PC-3 (cell line): ENCODE results near the gene MTG1. TPM values are rescaled to one million over a fixed set of nuclear protein-coding genes. Genes with fewer than 3 reads are reported as not detected.

ENCODE experiments used
- ATAC-seq: fragments of 200-7000 bp; cut with Tn5 transposase; 2 replicates; pipeline ENCODE4 v1.9.1; 2020; ENCODE audit warnings: mild to moderate bottlenecking, moderate library complexity
- BruUV-seq: library from RNA; stranded (reverse); fragments of 400-500 nt; replicated peaks from 2 replicates; lab custom pipeline; 2021; lab: Mats Ljungman, UMichigan
- CTCF ChIA-PET: fragments of 300-600 bp; sonication (Branson Sonifier 250); formaldehyde crosslinking; loops from one replicate; lab custom pipeline; 2022; ENCODE audit warnings: antibody characterized with exemption; lab: Charles Lee
- POLR2A ChIA-PET: fragments of 300-600 bp; sonication (Branson Sonifier 250); formaldehyde crosslinking; loops from one replicate; lab custom pipeline; 2022; ENCODE audit warnings: antibody characterized with exemption; ENCODE audit not compliant: unreplicated experiment; lab: Charles Lee
- DNase-seq: peaks from one replicate; pipeline ENCODE4 v3.0.0-alpha.2; 2015
- H2AFZ ChIP-seq: fragments of 300-600 bp; sonication (generic); 2 replicates; pipeline ENCODE4 v1.6.0; 2016; ENCODE audit warnings: antibody characterized with exemption, low read length
- H3F3A ChIP-seq: fragments of 300-600 bp; sonication (generic); one replicate; pipeline ENCODE4 v1.6.0; 2017; ENCODE audit warnings: antibody characterized with exemption, low read length, control low read depth, mild to moderate bottlenecking; ENCODE audit not compliant: unreplicated experiment
- H3K27ac ChIP-seq: fragments of 300-600 bp; sonication (generic); 2 replicates; pipeline ENCODE4 v1.5.1; 2016; ENCODE audit warnings: mild to moderate bottlenecking, low read length
- H3K27me3 ChIP-seq: fragments of 300-600 bp; sonication (generic); 2 replicates; pipeline ENCODE4 v1.6.1; 2016; ENCODE audit warnings: low read length, mixed read lengths
- H3K36me3 ChIP-seq: fragments of 300-600 bp; sonication (generic); 2 replicates; pipeline ENCODE4 v1.6.1; 2016; ENCODE audit warnings: low read depth, mixed run types, low read length, mixed read lengths
- H3K4me1 ChIP-seq: fragments of 300-600 bp; sonication (generic); 2 replicates; pipeline ENCODE4 v1.5.1; 2016; ENCODE audit warnings: low read length; ENCODE audit not compliant: insufficient read depth
- H3K4me2 ChIP-seq: fragments of 300-600 bp; sonication (generic); 2 replicates; pipeline ENCODE4 v1.6.0; 2016; ENCODE audit warnings: low read length
- H3K4me3 ChIP-seq: fragments of 300-600 bp; sonication (generic); 2 replicates; pipeline ENCODE4 v1.5.1; 2016; ENCODE audit warnings: mild to moderate bottlenecking, low read length, mixed read lengths
- H3K79me2 ChIP-seq: fragments of 300-600 bp; sonication (generic); 2 replicates; pipeline ENCODE4 v1.6.1; 2017; ENCODE audit warnings: low read length, mixed read lengths
- H3K9ac ChIP-seq: fragments of 300-600 bp; sonication (generic); 2 replicates; pipeline ENCODE4 v1.6.0; 2016; ENCODE audit warnings: mild to moderate bottlenecking, low read length
- H3K9me2 ChIP-seq: fragments of 300-600 bp; sonication (generic); replicated peaks from 2 replicates; pipeline ENCODE4 v1.6.1; 2016; ENCODE audit warnings: mixed run types, low read length, mixed read lengths
- H3K9me3 ChIP-seq: fragments of 300-600 bp; sonication (generic); 2 replicates; pipeline ENCODE4 v1.6.1; 2016; ENCODE audit warnings: low read length, mixed read lengths
- H4K20me1 ChIP-seq: fragments of 300-600 bp; sonication (generic); 2 replicates; pipeline ENCODE4 v1.6.1; 2016; ENCODE audit warnings: low read length, mixed read lengths
- CTCF ChIP-seq: fragments of 300-600 bp; sonication (generic); conservative IDR thresholded peaks from 2 replicates; pipeline ENCODE4 v1.5.1; 2017; ENCODE audit warnings: antibody characterized with exemption, low read depth, mild to moderate bottlenecking, low read length
- EZH2 ChIP-seq: fragments of 300-600 bp; sonication (generic); IDR thresholded peaks from one replicate; pipeline ENCODE4 v1.6.1; 2017; ENCODE audit warnings: antibody characterized with exemption, mild to moderate bottlenecking, low read length; ENCODE audit not compliant: unreplicated experiment
- EZH2phosphoT487 ChIP-seq: fragments of 300-600 bp; sonication (generic); IDR thresholded peaks from 2 replicates; pipeline ENCODE4 v1.6.1; 2018; ENCODE audit warnings: mild to moderate bottlenecking, antibody characterized with exemption, low read length, borderline replicate concordance
- intact Hi-C: fragments of 100-400 bp; cut with micrococcal nuclease; formaldehyde crosslinking; loops from 2 replicates; pipeline ENCODE4 v1.9.0; 2023
- total RNA-seq: library from RNA; depleted of rRNA; stranded (reverse); fragments of >200 nt; gene quantifications from 2 replicates; pipeline ENCODE4 v1.2.3, GENCODE V29; 2014

Gene MTG1
- total RNA-seq, 1 experiment from 2014 or later = 39.4 TPM

DNA sequence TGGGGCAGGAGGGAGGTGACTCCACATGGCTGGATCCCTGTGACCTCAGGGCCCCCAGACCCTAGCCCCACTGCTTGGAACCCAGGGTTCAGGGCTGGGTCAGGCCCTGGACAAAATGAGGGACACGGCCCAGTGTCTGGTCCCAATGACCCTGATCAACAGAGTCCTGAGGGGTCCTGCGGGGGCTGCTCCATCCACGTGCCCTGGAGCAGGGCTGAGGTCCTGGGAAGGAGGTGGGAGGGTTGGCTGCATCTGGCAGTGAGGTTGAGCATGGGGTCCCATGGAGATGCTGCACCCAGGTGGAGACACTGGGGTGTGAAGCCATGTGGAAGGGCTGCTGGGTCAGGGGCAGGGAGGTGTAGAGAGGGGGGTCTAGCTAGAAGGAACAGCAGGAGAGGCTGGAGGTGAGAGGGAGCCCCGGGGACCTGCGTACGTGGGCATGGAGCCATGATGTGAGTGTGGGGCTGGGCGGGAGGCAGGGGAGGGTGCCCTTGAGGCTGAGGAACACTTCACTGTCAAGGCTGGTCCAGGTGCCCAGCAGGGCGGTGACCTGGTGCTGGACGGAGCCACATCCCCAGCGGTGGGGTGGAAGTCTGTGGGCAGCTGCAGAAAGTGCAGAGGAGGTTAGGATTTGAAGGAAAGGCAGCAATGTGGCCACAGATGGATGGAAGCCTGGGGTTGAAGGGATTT is 60.4 kb downstream of the MTG1 start:
- POLR2A ChIA-PET = no interaction called here
- no peaks in the 10 kb centered on the region for H3K27me3 ChIP-seq
- no peak overlapping the region for H3K4me2 ChIP-seq
- no peak overlapping the region for H2AFZ ChIP-seq
- H3K27ac ChIP-seq = no peak overlapping the region
- H3F3A ChIP-seq = no peaks in the 10 kb centered on the region
- no peaks in the 10 kb centered on the region for H3K79me2 ChIP-seq
- H3K9me2 ChIP-seq = no peaks in the 10 kb centered on the region
- ATAC-seq (no peak), DNase-seq (no peak)
- H3K4me1 ChIP-seq = no peaks in the 10 kb centered on the region
- H3K9me3 ChIP-seq = no peaks in the 10 kb centered on the region
- no peaks in the 10 kb centered on the region for H4K20me1 ChIP-seq
- intact Hi-C loops = no loop called here
- CTCF ChIA-PET = no interaction called here
- H3K4me3 ChIP-seq = no peak overlapping the region
- BruUV-seq = no TSS peak
- no peaks in the 10 kb centered on the region for H3K36me3 ChIP-seq
- no peak overlapping the region for H3K9ac ChIP-seq
- no peak for TF ChIP-seq EZH2phosphoT487
- TF ChIP-seq EZH2 = no peak
- TF ChIP-seq CTCF = no peak

DNA sequence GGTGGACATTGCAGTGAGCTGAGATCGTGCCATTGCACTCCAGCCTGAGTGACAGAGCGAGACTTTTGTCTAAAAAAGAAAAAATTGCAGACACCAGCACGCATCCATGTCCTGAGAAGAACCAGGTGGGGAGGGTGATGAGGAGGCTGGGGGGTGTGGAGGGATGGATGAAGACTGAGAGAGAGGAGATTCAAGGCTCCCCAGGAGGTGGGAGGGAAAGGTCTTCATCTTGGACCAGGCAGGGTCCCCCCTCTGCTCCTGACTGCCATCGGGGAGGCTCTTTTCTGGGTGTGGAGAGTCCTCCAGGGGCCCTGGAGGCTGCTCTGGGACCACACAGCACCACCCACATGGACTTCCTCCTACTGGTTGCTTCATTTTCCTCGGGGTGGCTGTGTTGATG is 61.2 kb downstream of the MTG1 start:
- Histone ChIP-seq H3K4me1 (no peaks in the 10 kb centered on the region), H4K20me1 (no peaks in the 10 kb centered on the region), H3K27ac (no peak overlapping the region), H3K4me2 (no peak overlapping the region), H2AFZ (no peak overlapping the region), H3K4me3 (no peak overlapping the region), H3K27me3 (no peaks in the 10 kb centered on the region), H3K79me2 (no peaks in the 10 kb centered on the region), H3K9ac (no peak overlapping the region), H3K36me3 (no peaks in the 10 kb centered on the region), H3K9me2 (no peaks in the 10 kb centered on the region), H3F3A (no peaks in the 10 kb centered on the region), H3K9me3 (no peaks in the 10 kb centered on the region)
- intact Hi-C loops = no loop called here
- no peak for DNase-seq
- no peak for ATAC-seq
- ChIA-PET CTCF (no interaction called here), POLR2A (no interaction called here)
- TF ChIP-seq CTCF = no peak
- no peak for TF ChIP-seq EZH2
- TF ChIP-seq EZH2phosphoT487 = no peak
- BruUV-seq = no TSS peak

- no peak overlapping the region for H3K9ac ChIP-seq
- DNase-seq (no peak), ATAC-seq (no peak)
- H3K9me3 ChIP-seq = no peaks in the 10 kb centered on the region
- no peaks in the 10 kb centered on the region for H3K4me1 ChIP-seq
- H3K27ac ChIP-seq = no peak overlapping the region
- TF ChIP-seq EZH2 (no peak), EZH2phosphoT487 (no peak), CTCF (no peak)
- H3K27me3 ChIP-seq = no peaks in the 10 kb centered on the region
- ChIA-PET CTCF (no interaction called here), POLR2A (no interaction called here)
- H3K36me3 ChIP-seq = no peaks in the 10 kb centered on the region
- no peaks in the 10 kb centered on the region for H3K9me2 ChIP-seq
- no peaks in the 10 kb centered on the region for H3K79me2 ChIP-seq
- no TSS peak for BruUV-seq
- intact Hi-C loops = no loop called here
- H3K4me2 ChIP-seq = no peak overlapping the region
- H4K20me1 ChIP-seq = no peaks in the 10 kb centered on the region
- no peaks in the 10 kb centered on the region for H3F3A ChIP-seq
- H2AFZ ChIP-seq = no peak overlapping the region
- H3K4me3 ChIP-seq = no peak overlapping the region
These were observed 61.7 kb downstream of the MTG1 start for GRCh38 chr10:133455611-133456031.
